Suprapubic skin (tissue), 4 donors: ENCODE data around the gene SHF.

ENCODE experiments used
- CTCF ChIP-seq, 2 donors: fragments of 200-600 bp in 1 of 2; fragments of 450-650 bp in 1 of 2; sonication (generic) in 1 of 2; IDR thresholded peaks; one replicate each; pipeline ENCODE4 v1.5.1; 2016 to 2019; ENCODE audit warnings: antibody characterized with exemption in 2 of 2, mild to moderate bottlenecking in 1 of 2, moderate library complexity in 1 of 2
- EP300 ChIP-seq: sonication (generic); formaldehyde crosslinking; IDR thresholded peaks from one replicate; pipeline ENCODE4 v1.6.1; 2017; ENCODE audit warnings: antibody characterized with exemption
- POLR2A ChIP-seq, 2 donors: fragments of 450-650 bp; IDR thresholded peaks; one replicate each; pipeline ENCODE4 v1.6.1; 2017; ENCODE audit warnings: antibody characterized with exemption in 2 of 2, mild to moderate bottlenecking in 2 of 2, moderate library complexity in 2 of 2
- POLR2AphosphoS5 ChIP-seq, 3 donors: sonication (generic); formaldehyde crosslinking; IDR thresholded peaks; one replicate each; pipeline ENCODE4 v1.6.1; 2017; ENCODE audit warnings: antibody characterized with exemption in 3 of 3

GRCh38 chr15:45212493-45212892 is 24.7 kb upstream of the SHF start:
- TF ChIP-seq CTCF (IDR thresholded peaks at IDR 0.05) (no peak), POLR2AphosphoS5 (IDR thresholded peaks at IDR 0.05) (no peak), POLR2A (IDR thresholded peaks at IDR 0.05) (no peak), EP300 (no peak)
